Loucy (cell line): ENCODE results near the gene POPDC2.

Experiments
- EZH2phosphoT487 ChIP-seq: fragments of 200-600 bp; IDR thresholded peaks from 2 replicates; pipeline ENCODE4 v1.6.1; 2018; ENCODE audit warnings: antibody characterized with exemption, mild to moderate bottlenecking, moderate library complexity, borderline replicate concordance
- TF ChIP-seq, protein P1 (sequence below): fragments of 200-600 bp; sonication (generic); conservative IDR thresholded peaks from 2 replicates; pipeline ENCODE4 v1.5.1; 2014; ENCODE audit warnings: mild to moderate bottlenecking, antibody characterized with exemption, low read length

GRCh38 chr3:119632829-119633228, 27.6 kb downstream of the POPDC2 start:
- TF ChIP-seq, protein P1, sequence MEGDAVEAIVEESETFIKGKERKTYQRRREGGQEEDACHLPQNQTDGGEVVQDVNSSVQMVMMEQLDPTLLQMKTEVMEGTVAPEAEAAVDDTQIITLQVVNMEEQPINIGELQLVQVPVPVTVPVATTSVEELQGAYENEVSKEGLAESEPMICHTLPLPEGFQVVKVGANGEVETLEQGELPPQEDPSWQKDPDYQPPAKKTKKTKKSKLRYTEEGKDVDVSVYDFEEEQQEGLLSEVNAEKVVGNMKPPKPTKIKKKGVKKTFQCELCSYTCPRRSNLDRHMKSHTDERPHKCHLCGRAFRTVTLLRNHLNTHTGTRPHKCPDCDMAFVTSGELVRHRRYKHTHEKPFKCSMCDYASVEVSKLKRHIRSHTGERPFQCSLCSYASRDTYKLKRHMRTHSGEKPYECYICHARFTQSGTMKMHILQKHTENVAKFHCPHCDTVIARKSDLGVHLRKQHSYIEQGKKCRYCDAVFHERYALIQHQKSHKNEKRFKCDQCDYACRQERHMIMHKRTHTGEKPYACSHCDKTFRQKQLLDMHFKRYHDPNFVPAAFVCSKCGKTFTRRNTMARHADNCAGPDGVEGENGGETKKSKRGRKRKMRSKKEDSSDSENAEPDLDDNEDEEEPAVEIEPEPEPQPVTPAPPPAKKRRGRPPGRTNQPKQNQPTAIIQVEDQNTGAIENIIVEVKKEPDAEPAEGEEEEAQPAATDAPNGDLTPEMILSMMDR, result no peak
- no peak for TF ChIP-seq EZH2phosphoT487
